HK-2 (cell line): ENCODE measurements around the gene KRT33A.
A peak's percentile ranks its signal among the peaks of the same experiment; 100 is the strongest.

Experiments
- DNase-seq: peaks from one replicate; pipeline ENCODE4 v3.0.0-alpha.2; 2018; ENCODE audit not compliant: unreplicated experiment

Gene KRT33A

GRCh38 chr17:41329279-41329948 is 21.2 kb downstream of the KRT33A start:
- DNase-seq: peak; percentile 71

GRCh38 chr17:41328207-41328606 is 22.4 kb downstream of the KRT33A start:
- DNase-seq: no peak

- no peak for DNase-seq
These were observed 23.1 kb downstream of the KRT33A start for GRCh38 chr17:41327411-41328120.

- DNase-seq: no peak
These were observed 24.2 kb downstream of the KRT33A start for GRCh38 chr17:41326173-41327145.

GRCh38 chr17:41325611-41326010 is 25.0 kb downstream of the KRT33A start:
- no peak for DNase-seq

GRCh38 chr17:41325126-41325525 is 25.5 kb downstream of the KRT33A start:
- DNase-seq: no peak

- DNase-seq: peak; percentile 31
These were observed 26.2 kb downstream of the KRT33A start for GRCh38 chr17:41324180-41325075.

- DNase-seq: no peak
These were observed 27.4 kb downstream of the KRT33A start for GRCh38 chr17:41322903-41323895.

- peak; percentile 24 for DNase-seq
These were observed 28.3 kb downstream of the KRT33A start for GRCh38 chr17:41322094-41322902.

- no peak for DNase-seq
These were observed 32.4 kb downstream of the KRT33A start for GRCh38 chr17:41318231-41318630.

- DNase-seq: no peak
These were observed 34.7 kb downstream of the KRT33A start for GRCh38 chr17:41315814-41316445.

- no peak for DNase-seq
These were observed 35.3 kb downstream of the KRT33A start, which contains the start of gene KRTAP17-1 for GRCh38 chr17:41315204-41315794. Gene KRTAP17-1, minus strand, starts transcription at chr17:41315710. Its CDS starts 60 bp downstream, at chr17:41315650.

GRCh38 chr17:41311111-41311510 is 39.5 kb downstream of the KRT33A start:
- no peak for DNase-seq

GRCh38 chr17:41308918-41309359 is 41.7 kb downstream of the KRT33A start, which contains the start of gene KRTAP16-1:
Gene KRTAP16-1, minus strand, starts transcription at chr17:41309309. Its CDS starts 56 bp downstream, at chr17:41309253.
- DNase-seq: no peak

- no peak for DNase-seq
These were observed 42.2 kb downstream of the KRT33A start for GRCh38 chr17:41308251-41308917.

- DNase-seq: peak; percentile 41
These were observed 43.0 kb downstream of the KRT33A start for GRCh38 chr17:41307647-41308046.

GRCh38 chr17:41304091-41304490 is 46.5 kb downstream of the KRT33A start:
- no peak for DNase-seq
